Renal pelvis (tissue), 12 donors: Measurements from ENCODE around the gene CHRM3. TPM values are rescaled to one million over a fixed set of nuclear protein-coding genes. Genes with fewer than 3 reads are reported as not detected.
"Not testable (repeated sequence)": the region's sequence is repeated elsewhere in the genome, so short reads cannot be mapped to it uniquely, and the experiment has no call there.

ENCODE experiments used
- DNase-seq: peaks from one replicate; pipeline ENCODE4 v3.0.0-alpha.2; 2013
- long read RNA-seq, 16 experiments: transcript quantifications; one replicate each; lab custom pipeline, GENCODE V29; 2026
- polyA plus RNA-seq, 3 donors: library from polyadenylated mRNA; unstranded; fragments of 120-200 nt; gene quantifications; one replicate each; pipeline ENCODE4 v1.2.1, GENCODE V29; 2013; ENCODE audit not compliant: insufficient read length in 3 of 3

The CHRM3 gene
- 1 to 10 TPM; 6.3 to 7.6 (median 6.5) TPM for polyA plus RNA-seq
- long read RNA-seq, donor 1 = 0 reads
- long read RNA-seq, donor 2 = 0 reads
- long read RNA-seq, donor 3 = 0 reads
- long read RNA-seq, donor 4 = 0 reads
- long read RNA-seq, donor 5 = 0 reads
- long read RNA-seq, donor 6 = 0 reads
- long read RNA-seq, donor 7 = 0 reads
- long read RNA-seq, donor 8 = 0 reads
- long read RNA-seq, donor 9 = 0 reads
- long read RNA-seq, donor 10 = 0 reads
- long read RNA-seq, donor 11 = 0 reads
- long read RNA-seq, donor 12 = 0 reads
- long read RNA-seq, donor 13 = 0 reads
- long read RNA-seq, donor 14 = 0 reads
- long read RNA-seq, donor 15 = 0 reads
- long read RNA-seq, donor 16 = 0 reads

DNA sequence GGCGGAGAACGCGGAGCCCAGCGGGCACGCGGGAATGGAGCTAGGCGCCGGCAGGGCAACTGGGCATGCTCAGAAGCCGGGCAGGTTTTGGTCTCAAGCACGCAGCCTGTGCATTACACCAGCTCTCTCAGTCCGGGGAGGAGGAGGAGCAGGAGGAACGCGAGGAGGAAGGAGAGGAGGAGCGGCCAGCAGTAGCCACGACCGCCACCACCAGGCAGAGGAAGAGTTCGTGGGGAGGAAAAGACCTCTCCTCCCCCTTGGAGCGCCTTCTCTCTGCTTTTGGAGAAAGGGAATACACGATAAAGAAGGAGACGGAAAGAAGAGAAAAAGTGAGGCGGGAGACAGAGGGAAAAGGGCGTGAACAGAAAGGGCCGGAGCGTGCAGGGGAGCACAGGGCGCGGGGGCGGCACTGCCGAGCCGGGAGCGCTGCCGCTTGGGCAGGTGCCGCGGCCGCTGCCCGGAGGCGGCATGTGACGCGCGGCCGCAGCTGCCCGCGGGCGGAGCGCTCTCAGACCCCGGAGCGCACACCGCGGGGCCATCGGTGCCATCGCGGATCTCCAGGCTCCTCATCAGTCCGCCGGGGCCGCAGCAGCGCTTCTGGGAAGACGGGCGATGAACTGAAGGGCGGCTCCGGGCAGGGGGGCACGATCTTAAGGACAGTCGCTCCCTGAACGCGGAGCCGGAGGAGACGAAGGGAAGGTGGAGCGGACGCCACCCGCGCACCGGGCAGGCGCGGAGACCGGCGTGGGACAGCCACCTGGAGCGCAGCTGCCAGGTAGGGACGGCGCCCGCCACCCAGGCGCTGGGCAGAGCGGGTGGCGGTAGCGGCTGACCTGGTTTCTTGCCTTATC is at the start of gene CHRM3:
CHRM3 (plus strand) TSS at position 116 of the 851 bp plus-strand sequence. CDS start 520,884 bp downstream, outside the sequence.
- peak; percentile 68 for DNase-seq

DNA sequence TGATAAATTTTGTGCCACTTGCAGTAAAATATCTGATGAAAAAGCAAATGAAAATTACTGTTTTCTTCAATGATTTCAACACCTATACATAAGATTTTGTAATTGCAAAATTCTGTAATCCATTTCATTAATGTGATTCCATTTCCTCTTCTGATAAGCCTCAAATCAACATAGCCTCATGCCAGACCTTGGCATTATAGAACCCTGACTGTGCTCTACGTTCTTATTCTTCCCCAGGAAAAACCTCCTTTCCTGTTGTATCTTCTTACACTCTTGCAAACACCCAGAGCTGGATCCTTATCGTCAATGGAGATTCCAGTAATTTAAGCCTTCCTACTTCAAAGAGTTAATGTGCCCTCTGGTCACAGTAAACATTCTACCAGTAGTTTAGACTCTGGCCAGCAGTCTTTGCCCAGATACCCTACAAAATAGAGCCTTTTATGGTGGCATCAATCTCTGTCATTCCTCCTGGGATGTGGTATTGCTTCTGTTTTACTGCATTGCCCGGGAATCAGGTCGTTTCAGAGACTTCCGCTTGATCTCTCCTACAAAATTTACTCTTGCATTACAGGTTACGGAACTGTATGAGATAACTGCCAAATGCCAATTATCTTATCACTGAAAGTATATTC is 48.5 kb upstream of the CHRM3 start:
- peak; percentile 77 for DNase-seq

GRCh38 chr1:239347776-239348175 is 38.6 kb upstream of the CHRM3 start:
- no peak for DNase-seq

DNA sequence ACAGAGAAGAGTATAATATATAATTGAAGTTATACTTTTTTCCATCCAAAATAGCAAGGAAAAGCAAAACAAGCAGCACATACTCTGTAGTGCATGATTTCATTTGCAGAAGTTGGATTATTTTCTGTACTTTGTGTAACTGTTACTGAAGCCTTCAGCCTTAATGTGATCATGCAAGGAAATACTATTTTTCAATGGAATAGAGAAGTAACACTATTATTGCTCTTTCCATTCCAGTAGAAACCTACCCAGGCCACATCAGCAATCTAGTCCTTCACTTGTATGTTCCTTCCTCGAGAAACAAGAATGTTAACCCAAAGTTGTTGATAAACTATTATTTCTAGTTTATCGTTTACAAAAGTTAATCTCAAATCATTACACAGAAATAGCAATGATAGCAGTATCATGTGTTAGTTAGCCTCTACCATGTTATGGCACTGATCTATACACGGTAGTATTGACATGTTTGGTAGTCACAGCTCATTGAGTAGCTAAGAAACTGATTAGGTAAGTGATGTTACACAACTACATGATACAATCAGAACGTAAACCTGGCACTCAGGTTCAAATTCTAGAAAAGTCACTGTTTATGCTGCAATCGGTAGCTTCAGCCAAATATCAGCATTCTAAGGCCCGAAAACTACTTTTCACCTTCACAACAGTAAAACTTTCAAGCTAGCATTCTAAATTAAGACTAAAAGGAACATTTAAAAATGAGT is 37.6 kb upstream of the CHRM3 start:
- DNase-seq = no peak

GRCh38 chr1:239349699-239350098 is 36.7 kb upstream of the CHRM3 start:
- no peak for DNase-seq

- DNase-seq = peak; percentile 37
Observed at GRCh38 chr1:239353536-239353935, 32.8 kb upstream of the CHRM3 start.

DNA sequence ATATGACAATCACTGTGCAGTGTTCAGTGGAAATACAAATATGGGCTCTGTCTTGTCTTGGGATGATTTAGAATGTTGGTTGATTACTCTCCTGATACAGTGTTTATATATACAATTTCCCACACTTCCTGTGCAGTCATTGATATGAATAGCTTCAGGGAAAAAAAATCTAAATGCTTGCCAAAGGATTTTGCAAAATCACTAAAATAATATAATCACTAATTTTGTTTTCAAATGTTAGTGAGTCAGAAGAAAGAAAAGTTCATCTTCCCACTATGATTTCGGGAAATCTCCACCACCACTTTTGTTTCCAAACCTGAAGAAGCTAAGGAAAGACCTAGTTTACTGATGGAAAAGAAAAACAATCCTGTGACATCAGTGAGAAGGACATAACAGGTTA is 32.1 kb upstream of the CHRM3 start:
- DNase-seq = no peak

DNA sequence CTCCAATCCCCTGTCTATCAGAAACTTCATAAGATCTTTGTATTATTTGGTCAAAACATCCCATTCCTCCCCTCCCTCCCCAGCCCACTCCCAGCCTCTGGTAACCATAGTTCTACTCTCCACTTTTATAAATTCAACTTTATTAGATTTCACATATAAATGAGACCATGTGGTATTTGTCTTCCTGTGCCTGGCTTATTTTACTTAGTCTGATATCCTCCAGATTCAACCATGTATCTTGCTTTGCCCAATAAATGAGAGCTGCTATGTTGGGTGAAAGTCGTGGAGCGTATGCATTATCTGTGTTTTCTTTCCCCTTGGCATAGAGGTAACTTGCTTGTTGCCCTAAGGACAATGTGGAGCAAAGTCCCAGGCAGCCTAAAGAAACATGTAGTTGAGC is 28.5 kb upstream of the CHRM3 start:
- DNase-seq = no peak

GRCh38 chr1:239361403-239361802 is 25.0 kb upstream of the CHRM3 start:
- DNase-seq = no peak

GRCh38 chr1:239363930-239364329 is 22.4 kb upstream of the CHRM3 start:
- DNase-seq = no peak

- DNase-seq = no peak
Observed at GRCh38 chr1:239367196-239367810, 19.1 kb upstream of the CHRM3 start.

- no peak for DNase-seq
Observed at GRCh38 chr1:239368436-239369109, 17.8 kb upstream of the CHRM3 start.

GRCh38 chr1:239370869-239371268 is 15.5 kb upstream of the CHRM3 start:
- DNase-seq = not testable (repeated sequence)

DNA sequence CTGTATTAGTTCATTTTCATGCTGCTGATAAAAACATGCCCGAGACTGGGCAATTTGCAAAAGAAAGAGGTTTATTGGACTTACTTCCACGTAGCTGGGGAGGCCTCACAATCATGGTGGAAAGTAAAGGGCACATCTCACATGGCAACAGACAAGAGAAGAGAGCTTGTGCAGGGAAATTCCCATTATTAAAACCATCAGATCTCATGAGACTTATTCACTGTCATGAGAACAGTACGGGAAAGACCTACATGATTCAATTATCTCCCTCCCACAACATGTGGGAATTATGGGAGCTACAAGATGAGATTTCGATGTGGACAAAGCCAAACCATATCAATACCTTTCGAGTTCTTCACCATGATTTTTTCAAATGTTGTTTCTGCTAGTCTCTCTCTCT is 3.7 kb upstream of the CHRM3 start:
- DNase-seq = no peak

DNA sequence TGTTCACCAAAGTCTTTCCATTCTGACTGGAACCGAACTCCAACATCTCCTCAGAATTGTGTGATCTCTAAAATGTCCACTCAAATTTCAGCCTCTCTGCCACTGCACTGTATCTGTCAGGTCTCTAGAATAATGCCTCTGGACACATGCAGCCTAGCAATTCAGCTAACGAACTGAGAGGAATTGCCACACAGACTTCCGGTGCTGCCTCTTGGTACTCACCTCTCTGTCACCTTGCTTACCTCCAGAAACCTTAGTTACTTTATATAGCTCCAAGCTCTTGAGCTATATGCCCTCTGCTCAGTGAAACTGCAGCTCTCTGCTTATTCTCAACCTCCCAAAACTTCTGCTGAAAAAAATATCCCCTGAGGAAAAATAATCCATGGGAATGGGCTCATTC is 2.7 kb upstream of the CHRM3 start:
- no peak for DNase-seq

DNA sequence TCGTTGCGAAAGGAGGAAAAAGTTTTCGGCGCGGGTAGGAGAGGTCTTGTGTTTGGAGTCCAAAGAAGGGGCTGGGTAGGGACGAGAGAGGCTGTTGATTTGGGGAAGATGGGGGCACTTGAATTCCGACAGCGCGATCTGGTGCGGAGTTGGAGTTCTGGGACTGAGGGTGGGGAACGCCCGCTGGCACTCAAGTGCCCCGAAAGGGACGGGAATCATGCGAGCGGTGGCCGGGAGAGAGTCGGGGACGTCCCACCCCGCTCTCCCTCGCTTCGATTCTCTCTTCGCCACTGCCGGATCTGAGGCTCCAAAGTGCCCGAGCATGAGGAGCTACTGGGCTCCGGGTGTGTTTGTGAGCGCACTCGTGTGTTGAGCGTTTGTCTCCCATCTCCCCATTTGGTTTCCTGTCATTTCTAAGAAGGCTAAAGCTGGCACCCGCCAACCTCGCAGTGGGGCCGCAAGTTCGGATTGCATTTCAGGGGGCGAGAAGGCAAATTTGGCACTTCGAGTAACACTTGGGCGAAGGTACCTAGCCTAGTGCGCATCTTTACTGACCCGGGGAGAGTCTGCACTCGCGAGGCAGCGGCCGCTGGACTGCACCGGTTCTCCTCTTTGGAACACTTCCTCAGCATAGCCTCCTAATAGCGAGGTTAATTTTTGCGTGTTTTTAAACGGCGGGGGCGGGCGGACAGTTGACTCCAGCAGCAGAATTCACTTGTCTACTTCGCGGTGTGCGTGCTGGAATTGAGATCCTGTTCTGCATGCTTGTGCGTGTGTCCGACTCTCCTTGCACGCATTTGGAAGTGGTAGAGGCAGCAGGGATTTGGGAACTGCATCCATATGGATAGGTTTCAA is 1.2 kb downstream of the CHRM3 start:
- DNase-seq = peak; percentile 17

DNA sequence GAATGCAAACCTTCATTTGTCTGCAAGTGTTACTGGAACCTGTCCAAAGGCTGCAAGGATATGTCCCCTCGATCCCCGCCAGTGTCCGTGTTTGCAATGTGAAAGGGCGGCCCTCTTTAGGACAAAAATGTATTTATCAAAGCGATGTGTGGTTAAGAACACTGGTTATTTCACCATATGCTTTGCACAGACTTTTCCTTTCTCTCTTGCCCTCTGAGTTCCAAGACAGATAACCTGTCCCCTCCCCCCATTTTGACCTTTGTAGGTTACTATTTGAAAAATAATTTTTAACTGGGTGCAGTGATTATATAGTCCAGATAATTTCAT is 1.8 kb downstream of the CHRM3 start:
- no peak for DNase-seq

DNA sequence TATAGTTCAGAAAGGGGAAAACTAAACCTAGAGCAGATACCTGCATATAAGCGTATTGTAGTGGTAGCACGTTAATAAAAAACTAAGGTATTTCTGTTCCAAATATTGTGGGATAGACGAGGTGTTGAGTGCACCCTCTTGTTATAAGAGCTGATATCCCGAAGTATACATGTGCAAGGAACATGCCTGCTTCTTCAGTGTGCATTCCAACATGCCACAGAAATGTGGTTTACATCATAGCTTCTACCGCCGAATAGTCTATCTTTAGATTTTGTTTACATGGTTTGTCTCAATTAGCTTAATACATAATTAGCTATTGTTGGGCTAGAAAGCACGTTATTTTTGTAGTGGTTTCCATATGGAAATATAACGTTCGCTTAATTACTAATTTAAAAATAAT is 2.2 kb downstream of the CHRM3 start:
- no peak for DNase-seq

- DNase-seq = no peak
Observed at GRCh38 chr1:239389703-239390102, 3.3 kb downstream of the CHRM3 start.

- no peak for DNase-seq
Observed at GRCh38 chr1:239392271-239392670, 5.9 kb downstream of the CHRM3 start.
